Activated T-cell treated with anti-CD3 and anti-CD28 coated beads for 1 hour (primary cell): ENCODE results near the gene RTP4.

ENCODE experiments used
- DNase-seq: peaks from one replicate; pipeline ENCODE4 v3.0.0-alpha.2; 2020; ENCODE audit warnings: low read depth

RTP4 gene, protein sequence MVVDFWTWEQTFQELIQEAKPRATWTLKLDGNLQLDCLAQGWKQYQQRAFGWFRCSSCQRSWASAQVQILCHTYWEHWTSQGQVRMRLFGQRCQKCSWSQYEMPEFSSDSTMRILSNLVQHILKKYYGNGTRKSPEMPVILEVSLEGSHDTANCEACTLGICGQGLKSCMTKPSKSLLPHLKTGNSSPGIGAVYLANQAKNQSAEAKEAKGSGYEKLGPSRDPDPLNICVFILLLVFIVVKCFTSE

DNA sequence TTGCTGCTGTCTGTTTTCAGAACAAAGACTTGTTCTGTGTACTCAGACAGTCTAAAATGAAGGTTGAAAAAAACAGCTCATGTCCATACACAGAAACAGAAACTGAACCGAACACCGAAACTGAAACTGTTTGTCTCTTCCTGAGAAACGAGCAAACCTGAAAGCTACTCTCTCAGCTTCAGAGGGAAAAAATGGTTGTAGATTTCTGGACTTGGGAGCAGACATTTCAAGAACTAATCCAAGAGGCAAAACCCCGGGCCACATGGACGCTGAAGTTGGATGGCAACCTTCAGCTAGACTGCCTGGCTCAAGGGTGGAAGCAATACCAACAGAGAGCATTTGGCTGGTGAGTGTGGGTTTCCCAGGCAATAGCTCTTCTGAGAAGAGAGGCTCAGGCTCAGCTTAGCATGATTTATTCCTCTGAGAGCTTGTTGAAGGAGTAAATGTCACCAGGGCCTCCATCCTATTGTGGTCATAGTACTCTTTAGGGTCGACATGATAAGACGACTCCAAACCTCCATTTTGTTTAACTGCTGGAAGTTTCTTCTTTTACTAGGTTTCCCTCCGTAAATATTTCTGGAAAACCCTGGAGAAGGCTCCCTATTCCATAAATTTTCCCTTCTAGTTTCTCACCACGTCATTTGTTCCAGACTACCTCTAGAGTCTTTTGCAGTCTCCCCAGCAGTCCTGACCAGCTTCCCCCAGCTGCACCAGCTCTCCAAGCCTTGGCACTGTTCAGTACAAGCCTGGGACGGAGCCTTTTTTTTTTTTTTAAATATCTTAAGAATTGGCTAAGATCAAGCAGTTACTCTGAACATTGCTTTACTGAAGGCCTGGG lies at the start of gene RTP4:
RTP4 (plus strand) TSS at position 135 of the 838 bp plus-strand sequence; CDS start at position 192, 57 bp downstream.
- no peak for DNase-seq

DNA sequence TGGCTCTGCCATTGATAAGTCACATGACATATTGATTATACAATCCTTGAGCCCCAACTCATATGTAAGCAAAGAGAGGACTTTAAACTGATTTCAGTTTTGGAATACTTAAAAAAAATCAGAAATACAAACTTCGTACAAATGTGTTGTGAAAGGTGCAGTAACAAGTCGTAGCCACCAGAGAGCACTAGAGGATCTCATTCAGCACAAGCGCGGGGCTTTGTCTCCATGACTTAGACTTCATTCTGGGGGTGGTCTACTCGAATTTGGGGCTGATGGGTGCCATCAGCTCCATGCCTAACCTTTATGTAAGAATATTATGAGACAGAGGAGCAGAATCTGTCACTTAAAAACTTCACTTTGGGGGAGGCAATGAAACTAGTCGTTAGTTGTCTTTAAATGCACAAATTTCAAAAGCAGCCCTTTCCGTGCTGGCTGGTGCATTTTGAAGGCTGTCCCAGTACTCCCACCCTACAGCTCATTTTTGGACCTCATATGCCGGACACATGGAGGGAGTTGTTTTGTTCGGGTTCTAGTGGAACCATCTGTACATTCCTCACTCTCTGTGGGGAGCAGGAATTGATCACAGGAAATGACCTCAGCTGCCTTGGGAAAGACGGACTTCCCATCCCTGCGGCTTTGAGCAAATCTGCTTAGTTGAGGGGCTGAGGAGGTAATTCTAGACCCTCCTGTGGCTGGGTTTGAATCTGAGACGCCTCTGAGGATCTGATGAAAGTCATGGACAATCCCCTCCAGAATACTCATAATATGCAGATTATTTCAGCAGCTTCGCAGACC lies 49.2 kb upstream of the RTP4 start:
- DNase-seq = peak; percentile 8

DNA sequence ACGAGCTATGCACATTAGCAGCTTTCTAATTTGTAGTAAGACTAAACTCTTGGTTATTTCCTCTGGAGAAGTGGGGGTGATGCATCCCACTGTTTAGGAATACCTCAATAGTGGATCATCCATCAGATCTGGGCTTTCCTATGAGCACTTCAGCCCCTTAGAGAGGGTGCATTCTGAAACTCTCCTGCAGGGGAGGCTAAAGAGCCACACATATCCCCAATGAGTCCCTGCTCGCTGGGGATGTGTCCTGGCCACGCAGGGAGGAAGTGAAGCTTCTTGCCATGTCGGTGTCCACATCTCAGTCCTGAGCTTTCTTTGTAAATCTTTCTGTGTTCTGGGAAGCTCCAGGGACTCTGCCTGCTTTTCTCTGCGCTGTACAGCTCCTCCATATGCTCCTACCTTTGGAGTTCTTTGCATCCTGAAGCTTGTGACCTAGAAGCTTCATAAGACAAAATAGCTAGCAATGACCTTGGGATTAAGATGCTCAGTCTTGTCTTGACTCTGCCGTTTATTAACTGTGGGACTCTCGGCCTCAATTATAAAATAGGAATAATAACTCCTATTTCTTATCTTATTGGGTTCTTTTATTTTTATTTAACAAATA lies 48.4 kb upstream of the RTP4 start:
- DNase-seq = peak; percentile 26

DNA sequence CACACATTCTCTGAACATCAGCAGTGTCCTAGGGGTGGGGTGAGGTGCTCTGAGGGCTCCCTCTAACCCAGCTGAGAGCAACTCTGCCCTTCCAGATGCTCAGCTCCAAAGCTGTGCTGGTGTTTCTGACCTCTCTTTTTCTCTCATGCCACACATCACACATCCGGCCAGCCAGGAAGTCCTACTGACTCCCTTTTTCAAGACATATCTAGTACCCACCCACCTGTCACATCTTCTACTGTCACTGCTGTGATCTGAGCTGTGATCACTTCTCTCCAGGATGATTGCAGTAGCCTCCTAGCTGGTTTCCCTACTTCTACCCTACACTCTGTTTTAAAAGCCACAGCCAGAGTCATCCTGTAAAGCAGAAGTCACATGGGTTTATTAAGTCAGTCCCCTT lies 46.4 kb upstream of the RTP4 start:
- DNase-seq = no peak

DNA sequence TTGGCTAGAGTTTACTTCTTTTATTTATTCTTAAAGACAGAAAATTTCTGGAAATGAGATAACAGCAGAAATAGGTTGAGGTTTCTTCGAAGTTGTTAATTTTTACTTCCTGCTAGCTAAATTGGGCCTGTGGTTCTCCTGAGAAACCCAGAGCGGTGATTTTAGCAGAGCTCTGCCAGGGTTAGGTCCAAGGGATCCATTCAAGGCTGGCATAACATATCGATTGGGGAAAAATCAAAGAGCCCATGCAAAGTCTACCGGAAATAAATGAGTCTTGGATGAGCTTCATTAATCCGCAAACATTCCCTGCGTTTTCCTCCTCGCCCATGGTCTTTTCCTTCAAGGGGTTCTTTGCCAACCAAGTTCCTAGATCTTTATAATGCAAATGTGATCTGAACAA lies 45.9 kb upstream of the RTP4 start:
- no peak for DNase-seq

DNA sequence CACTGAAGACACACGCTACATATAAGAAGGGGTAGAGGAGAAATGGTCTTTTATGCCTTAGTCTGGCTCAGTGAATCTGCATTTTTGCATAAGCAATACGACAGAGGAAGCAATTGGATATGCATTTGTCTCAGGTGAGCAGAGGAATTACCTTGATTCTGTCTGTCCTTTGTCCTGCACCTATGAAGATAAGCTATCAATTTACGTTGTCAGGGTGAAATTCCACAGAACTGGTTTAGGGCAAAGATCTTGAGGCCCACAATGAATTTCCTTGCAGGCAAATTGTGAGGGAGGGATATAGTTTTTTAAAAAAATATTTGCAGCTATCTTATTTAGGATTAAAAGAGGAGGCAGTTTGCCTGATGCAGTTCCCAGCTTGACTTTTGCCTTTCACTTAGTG lies 45.1 kb upstream of the RTP4 start:
- DNase-seq = no peak

DNA sequence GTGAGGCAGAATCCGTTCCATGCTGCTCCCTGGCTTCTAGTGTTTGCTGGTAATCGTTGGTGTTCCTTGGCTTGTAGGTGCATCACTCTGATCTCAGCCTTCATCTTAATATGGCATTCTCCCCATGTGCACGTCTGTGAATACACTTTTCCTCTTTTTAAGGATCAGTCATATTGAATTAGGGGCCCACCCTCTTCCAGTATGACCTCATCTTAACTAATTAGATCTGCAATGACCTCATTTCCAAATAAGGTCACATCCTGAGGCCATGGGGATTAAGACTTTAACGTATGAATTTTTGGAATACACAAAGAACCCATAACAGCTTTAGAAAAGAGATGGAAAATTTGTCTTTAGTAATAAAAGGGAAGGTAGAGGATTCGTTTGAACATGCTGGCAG lies 42.6 kb upstream of the RTP4 start:
- no peak for DNase-seq

DNA sequence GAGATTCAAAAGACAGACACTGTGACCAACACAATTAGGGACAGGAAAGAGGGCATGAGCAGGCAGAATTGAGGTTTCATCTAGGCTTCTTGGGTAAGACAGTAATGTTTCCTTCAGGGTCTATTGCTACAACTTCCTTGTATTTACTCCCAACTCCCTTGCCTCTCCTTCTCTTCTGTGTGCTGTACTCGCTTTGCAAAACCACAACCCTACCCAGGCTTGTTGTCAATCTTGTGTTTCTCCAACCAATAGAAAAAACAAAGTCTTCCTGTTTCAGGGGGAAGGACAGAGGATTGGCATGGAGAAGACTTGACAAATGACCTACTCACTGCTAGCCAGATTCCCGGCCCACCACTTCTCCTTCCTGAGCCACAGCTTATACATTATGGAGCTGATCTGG lies 40.3 kb upstream of the RTP4 start:
- no peak for DNase-seq

DNA sequence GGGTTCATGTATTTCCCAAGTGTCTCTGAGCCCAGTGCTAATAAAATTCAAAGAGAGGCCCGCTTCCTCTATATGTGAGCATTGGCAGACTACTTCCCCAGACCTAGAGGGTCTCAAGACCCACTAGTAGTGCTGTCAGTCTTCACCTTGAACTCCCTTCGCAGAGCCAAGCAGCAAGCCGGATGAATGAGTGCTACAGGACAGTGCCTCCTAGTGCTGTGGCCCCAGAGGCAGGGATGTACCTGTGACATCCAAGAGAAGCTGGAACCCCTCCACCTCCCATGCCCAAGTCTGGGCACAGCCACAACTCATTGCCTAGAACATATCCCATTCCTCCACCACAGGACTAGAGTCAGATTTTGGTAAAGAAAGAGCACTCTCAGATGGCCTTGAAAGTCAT lies 39.5 kb upstream of the RTP4 start:
- no peak for DNase-seq

DNA sequence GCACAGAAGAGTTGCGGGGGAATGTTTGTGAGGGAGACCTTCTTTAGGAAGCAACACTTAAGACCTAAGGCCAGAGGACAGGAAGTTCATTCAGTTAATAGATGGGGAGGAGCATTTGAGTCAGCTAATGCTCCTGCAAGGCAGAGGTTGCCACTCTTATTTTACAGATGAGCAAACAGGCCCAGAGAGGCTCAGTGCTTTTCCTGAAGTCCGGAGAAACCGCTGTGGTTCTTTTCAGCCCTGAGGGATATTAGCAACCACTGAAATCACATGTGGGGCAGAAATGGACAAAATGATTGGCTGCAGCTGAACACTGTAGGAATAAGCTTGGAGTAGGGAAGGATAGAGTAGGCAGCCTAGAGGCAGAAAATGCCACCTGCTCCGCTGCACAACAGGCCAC lies 33.3 kb upstream of the RTP4 start:
- DNase-seq = no peak

DNA sequence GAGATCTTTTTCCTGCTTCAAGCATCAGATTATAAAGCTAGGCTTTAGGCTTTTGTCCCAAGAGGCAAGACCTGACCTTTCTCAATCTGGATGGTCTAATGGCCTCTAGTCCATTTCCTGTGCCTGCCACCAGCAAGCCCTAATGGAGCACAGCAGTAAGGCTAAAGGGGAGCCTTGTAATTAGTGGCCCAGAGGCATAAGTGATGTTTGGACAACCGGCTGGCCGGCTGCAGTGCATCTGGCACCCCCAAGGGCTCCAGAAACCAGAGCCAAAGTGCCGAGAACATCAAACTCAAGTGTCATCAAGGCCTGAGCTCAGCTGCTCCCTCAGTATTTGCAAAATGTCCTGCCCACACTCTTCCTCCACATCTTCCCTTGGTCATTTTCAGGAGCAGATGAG lies 31.9 kb upstream of the RTP4 start:
- no peak for DNase-seq

DNA sequence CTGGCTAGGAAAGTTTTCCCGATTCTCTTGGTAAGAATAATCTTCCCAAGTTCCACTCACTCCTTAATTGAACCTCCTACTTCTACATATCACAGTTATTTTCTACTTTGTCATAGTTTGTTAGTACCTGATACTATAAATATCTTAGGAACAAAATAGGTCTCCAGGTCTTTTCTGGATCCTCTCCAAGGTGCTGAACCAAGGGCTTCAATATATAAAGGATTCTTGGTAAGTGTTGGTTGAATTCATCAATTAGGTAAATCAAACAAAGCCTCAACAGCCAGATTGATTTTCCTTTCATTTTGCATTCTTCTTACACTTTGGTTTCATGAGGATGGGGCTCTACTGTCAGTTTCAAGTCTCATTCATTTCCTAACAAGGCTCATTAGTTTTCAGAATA lies 27.6 kb upstream of the RTP4 start:
- DNase-seq = no peak

DNA sequence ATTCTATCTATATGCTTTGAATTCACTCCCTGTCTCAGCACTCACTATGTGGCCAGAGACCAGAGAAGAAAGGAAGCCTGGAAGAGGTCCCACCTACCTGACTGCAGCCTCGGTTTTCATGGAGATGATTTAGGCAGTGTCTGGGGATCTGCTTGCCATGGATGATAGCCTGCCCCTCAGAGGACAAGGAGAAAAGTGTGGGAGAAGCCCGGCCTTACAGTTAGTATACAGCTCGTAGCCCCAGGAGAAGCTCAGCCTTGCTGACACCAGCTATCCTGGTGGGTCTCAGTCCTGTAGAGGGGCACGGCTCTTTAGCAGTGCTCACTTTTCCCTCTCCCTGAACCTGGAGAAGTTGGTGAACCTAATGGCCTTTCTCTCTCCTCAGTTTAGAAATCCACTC lies 25.9 kb upstream of the RTP4 start:
- DNase-seq = no peak

DNA sequence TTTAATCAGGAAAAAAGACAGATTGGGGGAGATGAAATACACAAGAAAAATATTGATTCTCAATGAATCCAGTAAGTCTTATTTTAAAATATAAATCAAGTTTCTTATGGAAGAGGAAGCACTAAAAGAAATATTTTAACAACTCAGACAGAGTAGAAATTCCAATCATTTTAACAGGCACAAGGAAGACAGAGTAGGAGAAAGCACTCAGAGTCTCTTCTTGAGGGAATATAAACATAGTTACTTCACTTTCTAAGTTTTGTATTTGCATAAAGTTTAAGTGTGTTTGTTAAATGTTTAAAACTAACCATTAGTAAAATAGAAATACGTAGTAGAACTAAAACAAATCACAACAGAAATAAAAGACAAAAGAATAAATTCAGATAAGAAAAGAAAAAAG lies 24.5 kb upstream of the RTP4 start:
- no peak for DNase-seq

DNA sequence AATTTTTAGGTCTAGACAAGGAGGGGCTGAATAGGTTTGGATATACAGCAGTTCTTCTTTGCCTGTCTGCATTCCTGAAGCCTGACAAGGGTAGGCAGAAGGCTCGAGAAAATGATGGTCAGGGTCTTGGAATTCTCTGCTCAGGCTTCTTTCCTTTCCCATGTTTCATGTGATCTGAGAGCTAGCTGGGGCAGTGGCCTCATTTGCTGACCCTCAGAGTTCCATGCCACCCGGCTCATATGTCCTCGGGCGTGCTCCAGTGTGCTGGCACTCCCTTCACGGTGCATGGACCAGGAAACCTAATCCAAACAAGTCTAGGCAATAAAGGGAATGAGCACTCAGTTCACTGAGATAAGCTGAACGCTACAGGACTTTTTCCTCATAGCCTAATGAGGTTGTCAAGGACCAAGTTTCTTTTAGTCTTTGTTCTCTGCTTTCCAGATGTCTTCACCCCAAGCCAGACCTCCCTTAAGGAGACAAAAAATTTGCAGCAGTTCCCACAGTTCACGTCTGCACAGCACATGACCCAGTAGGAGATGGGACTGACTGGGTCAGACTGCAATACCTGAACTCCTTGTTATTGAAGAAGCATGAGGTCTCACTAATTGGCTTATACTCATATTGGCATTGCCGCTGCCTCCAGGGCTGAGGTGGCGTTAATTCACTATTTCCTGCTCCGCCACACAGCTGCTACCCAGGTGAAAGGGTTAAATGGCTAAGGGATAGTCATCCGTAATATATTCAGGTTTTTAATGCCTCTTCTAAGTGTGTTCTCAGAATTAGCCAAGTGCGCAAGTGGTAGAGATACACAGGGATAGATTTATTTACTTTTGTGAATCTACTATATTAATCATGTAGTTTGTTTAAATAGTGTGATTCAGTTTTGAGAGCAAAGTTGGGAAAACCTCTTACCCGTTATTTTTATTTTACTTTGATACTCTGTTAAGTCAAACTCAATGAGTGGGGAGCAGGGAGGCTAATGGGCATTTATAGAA lies 15.3 kb upstream of the RTP4 start:
- no peak for DNase-seq

DNA sequence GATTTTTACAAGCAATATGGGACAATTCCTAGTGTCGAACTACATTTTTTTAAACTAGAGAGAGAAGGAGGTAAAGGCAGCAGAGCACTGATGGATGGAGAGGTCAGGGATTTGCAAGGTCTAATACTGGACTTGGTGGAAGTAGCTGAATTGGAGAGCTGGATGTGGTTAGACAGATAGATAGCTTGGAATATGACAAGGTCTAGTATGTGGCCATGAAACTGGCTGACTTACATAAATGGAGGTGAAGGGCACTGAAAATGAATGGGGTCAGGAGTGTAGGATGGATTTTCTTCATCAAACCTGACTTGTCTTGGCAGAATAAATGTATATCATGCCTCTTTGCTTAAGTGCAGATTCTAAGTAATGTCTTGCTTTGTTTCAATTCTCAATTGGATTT lies 10.1 kb upstream of the RTP4 start:
- no peak for DNase-seq

DNA sequence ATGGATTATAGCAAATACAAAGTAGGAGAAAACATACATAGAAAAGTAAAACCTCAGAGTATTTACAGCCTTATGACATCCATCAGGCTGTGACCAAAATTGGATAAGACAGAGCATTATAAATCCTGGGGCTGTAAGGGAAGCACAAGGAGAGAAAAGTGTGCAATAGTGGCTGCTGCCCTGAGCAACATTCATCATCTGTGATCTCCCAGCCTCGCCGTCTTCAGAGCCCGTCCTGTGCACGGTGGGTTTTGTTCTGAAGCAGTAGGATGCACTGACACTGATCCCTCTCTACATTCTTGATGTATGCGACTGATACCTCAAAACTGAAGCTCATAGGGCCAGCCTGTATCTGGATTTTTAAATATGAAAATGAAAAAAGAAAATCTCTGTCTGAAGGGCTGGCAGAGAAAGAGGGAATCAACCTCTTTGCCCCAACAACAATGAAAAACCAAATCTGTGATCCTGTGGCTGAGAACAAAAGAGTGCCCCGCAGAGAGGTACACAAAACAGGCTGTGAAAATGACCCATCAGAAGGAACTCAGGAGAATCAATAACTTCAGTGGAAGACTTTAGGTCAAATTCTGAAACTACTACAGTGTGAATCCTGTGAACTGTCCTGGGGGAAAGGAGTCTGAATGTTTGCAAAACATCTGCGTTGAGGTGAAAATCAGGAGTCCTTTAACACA lies 8.2 kb upstream of the RTP4 start:
- no peak for DNase-seq

DNA sequence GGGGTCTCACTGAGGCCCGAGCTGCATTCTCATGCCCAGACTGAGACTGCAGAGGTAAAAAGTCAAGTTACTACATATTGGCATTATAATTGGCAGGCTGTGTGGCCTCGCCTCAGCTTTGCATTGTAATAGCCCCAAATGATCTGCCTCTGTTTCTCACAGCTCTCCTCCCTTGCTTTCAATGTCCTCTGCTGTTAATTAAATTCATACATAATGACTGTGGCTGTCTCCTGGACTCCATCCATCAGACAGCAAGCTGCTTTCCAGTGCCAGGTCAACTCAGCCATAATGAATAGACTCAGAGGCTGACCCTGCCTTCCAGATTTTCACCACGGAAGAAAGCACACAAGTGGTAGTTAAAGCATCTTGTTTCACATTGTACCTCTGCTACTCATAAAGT lies 7.6 kb upstream of the RTP4 start:
- DNase-seq = no peak

DNA sequence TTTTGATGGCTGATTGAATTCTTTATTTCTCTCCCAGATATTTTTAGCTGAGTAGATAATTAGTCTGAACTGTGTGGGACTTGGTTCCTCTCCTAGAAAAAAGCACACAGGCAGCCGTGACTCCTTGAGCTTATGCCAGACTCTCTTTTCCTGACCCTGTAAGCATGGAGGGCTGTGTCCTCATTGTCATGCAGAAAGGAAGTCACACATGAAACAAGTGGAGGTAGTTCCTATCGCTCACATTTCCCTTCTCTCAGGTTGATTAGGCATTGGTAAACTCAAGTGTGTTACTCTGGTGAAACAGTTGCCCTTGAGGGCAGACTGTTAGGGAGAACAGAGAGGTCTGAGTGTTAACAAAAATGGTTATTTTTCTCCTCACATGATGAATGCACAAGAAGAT lies 6.3 kb upstream of the RTP4 start:
- no peak for DNase-seq

DNA sequence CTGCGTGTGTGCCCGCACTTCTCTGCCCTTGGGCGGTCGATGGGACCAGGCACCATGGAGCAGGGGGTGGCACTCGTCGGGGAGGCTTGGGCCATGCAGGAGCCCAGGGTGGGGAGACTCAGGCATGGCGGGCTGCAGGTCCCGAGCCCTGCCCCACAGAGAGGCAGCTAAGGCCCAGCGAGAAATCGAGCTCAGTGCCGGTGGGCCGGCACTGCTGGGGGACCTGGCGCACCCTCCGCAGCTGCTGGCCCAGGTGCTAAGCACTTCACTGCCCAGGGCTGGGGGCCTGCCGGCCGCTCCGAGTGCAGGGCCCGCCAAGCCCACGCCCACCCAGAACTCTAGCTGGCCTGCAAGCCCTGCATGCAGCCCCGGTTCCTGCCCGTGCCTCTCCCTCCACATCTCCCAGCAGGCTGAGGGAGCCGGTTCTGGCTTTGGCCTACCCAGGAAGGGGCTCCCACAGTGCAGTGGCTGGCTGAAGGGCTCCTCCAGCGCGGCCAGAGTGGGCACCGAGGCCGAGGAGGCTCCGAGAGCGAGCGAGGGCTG lies 553 bp upstream of the RTP4 start:
- DNase-seq = no peak

DNA sequence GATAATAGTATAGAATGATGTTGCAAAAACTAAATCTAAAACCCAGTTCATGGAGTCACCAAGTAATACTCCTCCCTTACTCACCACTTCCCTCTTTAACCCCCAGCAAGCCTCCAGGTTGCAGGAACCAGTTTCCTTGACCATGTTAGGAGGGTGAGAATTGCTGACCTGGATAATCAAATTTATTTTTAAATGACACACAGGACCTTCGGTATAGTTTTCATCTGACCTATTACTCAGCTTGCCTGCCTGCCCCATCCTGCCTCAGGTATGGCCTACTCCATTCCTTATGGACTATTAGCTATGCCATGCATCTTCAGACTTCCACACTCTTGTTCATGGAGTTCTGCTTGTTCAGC lies 883 bp downstream of the RTP4 start:
- DNase-seq = no peak
